Endothelial cell of umbilical vein (primary cell): ENCODE measurements around the gene ZNF385D.

Source experiments
- EZH2 ChIP-seq: IDR thresholded peaks from 2 replicates; pipeline ENCODE4 v1.6.1; 2012; ENCODE audit warnings: borderline replicate concordance, low read depth, mild to moderate bottlenecking, moderate library complexity, low read length, inconsistent platforms; ENCODE audit not compliant: severe bottlenecking
- GATA2 ChIP-seq: IDR thresholded peaks from 2 replicates; pipeline ENCODE4 v1.7.0; 2011; ENCODE audit warnings: low read depth, mild to moderate bottlenecking, moderate library complexity, mixed read lengths, low read length; ENCODE audit not compliant: insufficient read length, insufficient read depth
- POLR2A ChIP-seq: IDR thresholded peaks from 2 replicates; pipeline ENCODE4 v1.6.1; 2012; ENCODE audit warnings: low read depth, mild to moderate bottlenecking, control low read depth, low read length
- POLR2AphosphoS5 ChIP-seq: IDR thresholded peaks from 2 replicates; pipeline ENCODE4 v1.6.1; 2012; ENCODE audit warnings: low read depth, mild to moderate bottlenecking, control low read depth, low read length, moderate library complexity; ENCODE audit not compliant: insufficient read depth
- TF ChIP-seq, protein P1 (sequence below), 2 donors: IDR thresholded peaks; 1 replicate in 1 of 2; 2 replicates in 1 of 2; pipeline ENCODE4 v1.5.1; 2011; ENCODE audit warnings: low read length in 2 of 2, mild to moderate bottlenecking in 2 of 2, moderate library complexity in 2 of 2, control low read depth in 1 of 2, inconsistent platforms in 1 of 2, low read depth in 1 of 2; ENCODE audit not compliant: insufficient read depth in 1 of 2; ENCODE audit errors: extremely low read depth in 1 of 2
- TF ChIP-seq, protein P2 (sequence below): IDR thresholded peaks from 2 replicates; pipeline ENCODE4 v1.6.1; 2011; ENCODE audit not compliant: insufficient read depth, insufficient read length

DNA sequence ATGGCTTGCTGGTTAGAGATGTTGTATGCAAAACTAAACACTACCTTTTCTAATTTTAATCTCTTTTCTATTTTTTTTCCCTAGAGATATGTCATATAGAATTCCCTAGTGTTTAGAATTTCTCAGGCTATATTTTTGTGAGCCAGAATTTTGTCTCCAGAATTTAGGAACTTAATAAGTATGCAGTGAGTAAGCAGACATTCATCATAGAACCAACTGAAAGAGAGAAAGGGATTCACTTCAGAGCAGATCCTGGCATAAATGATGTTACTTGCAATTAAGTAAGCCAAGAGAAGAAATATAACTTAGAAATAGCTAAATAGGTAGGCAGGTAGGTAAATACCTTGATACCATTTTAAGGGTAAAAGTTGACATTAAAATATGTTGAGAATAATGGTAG, 288.9 kb downstream of the ZNF385D start:
- TF ChIP-seq, protein P1, sequence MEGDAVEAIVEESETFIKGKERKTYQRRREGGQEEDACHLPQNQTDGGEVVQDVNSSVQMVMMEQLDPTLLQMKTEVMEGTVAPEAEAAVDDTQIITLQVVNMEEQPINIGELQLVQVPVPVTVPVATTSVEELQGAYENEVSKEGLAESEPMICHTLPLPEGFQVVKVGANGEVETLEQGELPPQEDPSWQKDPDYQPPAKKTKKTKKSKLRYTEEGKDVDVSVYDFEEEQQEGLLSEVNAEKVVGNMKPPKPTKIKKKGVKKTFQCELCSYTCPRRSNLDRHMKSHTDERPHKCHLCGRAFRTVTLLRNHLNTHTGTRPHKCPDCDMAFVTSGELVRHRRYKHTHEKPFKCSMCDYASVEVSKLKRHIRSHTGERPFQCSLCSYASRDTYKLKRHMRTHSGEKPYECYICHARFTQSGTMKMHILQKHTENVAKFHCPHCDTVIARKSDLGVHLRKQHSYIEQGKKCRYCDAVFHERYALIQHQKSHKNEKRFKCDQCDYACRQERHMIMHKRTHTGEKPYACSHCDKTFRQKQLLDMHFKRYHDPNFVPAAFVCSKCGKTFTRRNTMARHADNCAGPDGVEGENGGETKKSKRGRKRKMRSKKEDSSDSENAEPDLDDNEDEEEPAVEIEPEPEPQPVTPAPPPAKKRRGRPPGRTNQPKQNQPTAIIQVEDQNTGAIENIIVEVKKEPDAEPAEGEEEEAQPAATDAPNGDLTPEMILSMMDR (IDR thresholded peaks at IDR 0.05; ENCODE audit: extremely low read depth in 1 of 2, insufficient read depth in 1 of 2, low read depth in 1 of 2, low read length in 2 of 2): no peak
- TF ChIP-seq POLR2AphosphoS5: no peak
- TF ChIP-seq POLR2A: no peak
- TF ChIP-seq, protein P2, sequence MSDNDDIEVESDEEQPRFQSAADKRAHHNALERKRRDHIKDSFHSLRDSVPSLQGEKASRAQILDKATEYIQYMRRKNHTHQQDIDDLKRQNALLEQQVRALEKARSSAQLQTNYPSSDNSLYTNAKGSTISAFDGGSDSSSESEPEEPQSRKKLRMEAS: no peak
- no peak for TF ChIP-seq EZH2
- no peak for TF ChIP-seq GATA2
